Femur (tissue), 1 donor: ENCODE measurements around the gene HOXA3.

Experiments used
- DNase-seq: peaks from one replicate; pipeline ENCODE4 v3.0.0-alpha.2; 2017

The HOXA3 gene

DNA sequence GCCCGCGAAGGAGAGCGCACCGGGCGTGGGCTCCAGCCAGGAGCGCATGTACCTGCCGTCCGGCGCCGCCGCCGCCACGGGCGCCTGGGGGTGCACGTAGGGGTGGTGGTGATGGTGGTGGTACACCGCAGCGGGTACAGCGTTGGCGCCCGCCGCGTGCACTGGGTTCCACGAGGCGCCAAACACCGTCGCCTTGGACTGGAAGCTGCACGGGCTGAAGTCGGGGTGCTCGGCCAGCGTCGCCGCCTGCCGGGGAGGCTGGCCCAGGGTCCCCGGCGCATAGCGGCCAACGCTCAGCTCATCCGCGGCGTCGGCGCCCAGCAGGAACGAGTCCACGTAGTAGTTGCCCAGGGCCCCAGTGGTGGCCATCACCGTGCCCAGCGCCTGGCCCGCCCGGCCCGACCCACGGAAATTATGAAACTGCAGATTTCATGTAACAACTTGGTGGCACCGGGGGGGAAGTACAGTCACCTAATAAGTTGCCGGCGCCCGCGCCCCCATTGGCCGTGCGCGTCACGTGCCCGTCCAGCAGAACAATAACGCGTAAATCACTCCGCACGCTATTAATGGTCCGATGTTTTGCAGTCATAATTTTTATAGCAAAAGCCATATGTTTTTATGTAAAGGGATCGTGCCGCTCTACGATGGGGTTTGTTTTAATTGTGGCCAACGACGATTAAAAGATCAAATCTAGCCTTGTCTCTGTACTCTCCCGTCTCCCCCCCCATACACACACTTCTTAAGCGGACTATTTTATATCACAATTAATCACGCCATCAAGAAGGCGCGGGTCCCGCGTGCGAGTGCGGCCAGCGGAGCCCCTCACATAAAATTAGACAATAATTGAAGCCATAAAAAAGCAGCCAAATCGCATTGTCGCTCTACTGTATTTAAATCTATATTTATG, 13.0 kb upstream of the HOXA3 start, which contains the start of gene HOXA9:
HOXA9 (minus strand) TSS at position 449 of the 907 bp plus-strand sequence; CDS start at position 369, 80 bp downstream.
- peak; percentile 93 for DNase-seq

DNA sequence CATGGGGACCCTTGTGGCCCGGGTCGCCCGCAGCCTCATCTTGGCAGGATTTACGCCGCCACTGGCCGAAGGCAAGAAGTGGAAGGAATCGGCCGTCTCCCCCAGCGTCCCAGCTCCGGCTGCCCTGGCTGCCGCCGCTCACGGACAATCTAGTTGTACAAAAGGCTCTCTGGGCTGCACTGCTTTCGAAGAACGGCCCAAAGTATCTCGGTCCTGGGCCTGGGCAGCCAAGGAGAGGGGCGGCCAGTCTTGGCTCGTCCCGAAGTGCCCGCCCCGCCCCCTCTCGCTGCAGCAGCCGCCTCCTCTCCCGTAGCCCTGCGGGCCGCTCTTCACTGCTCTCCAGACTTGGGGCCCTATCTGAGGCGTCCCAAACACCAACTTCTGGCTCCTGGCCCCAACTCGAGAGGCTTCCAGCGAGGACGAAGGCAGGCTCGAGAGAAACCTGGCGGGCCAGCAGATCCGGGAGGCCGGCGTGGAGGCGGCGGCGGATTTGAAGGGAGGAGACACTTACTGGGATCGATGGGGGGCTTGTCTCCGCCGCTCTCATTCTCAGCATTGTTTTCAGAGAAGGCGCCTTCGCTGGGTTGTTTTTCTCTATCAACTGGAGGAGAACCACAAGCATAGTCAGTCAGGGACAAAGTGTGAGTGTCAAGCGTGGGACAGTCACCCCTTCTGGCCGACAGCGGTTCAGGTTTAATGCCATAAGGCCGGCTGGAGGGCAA, 12.1 kb upstream of the HOXA3 start:
- DNase-seq, result peak; percentile 73

DNA sequence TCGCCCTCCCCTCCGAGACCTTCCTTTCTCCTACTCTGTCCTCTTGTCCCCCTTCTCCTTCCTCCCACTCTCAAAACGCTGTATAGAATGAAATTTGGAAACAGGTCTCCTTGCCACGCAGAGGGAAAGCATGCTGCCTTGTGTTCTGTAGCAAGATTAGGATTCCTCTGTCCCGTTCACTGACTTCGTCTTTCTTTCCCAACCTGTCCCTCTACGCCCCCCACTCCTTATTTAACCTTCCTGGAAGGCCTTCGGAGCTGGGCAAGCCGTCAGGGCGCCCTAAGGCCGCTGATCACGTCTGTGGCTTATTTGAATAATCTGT, 11.6 kb upstream of the HOXA3 start:
- DNase-seq, result no peak

DNA sequence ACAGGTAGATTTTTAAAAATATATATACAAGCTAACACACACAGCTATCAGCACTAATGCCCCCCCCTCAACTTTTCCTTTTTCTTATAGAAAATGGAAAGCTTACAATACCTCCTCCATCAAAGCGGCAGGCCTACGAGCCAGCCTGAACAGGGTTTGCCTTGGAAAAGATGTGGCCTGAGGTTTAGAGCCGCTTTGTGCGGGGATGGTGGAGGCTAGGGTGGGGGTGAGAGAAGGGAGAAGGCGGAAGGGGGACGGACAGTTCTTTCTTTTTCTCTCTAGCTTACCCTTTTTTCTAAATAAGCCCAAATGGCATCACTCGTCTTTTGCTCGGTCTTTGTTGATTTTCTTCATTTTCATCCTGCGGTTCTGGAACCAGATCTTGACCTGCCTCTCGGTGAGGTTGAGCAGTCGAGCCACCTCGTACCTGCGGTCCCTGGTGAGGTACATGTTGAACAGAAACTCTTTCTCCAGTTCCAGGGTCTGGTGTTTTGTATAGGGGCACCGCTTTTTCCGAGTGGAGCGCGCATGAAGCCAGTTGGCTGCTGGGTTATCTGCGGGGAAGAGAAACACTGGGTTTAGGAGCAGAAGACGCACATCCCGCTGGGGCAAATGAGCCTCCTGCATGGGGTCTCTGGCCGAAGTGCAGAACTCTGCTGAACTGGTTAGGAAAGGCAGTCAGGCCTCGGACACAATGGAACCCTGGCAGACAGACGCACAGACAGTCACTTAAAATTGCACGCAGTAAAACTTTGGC, 11.1 kb upstream of the HOXA3 start:
- no peak for DNase-seq

DNA sequence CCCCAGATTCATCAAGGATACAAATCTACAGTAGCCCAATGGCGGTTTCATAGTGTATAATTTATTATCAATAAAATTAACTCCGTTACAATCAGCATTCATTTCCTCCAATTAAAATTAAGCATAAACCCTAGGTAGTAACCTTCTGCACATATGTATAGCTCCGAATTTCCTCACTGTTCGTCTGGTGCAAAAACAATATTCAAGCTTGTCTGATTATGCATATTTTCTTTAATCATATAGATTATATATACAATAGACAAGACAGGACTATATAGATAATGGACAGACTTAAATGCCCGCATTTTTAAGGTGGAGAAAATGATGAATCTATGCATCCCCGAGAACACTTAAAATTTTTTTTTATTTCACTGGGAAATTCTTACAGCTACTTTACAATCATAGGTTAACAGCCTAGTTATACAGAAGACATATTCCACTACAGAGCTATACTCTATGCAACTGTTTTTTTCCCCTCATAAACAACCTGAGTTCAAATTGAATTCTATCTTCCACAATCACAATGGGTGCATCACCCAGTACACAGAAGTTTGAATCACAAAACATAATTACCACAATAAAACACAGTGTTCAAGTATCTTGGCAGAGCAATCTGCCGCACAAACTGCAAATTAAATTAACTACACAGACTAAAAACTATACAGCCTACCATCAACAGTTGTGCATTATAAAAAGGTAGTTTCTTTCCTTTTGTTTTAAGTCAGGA, 10.3 kb upstream of the HOXA3 start:
- DNase-seq, result no peak

DNA sequence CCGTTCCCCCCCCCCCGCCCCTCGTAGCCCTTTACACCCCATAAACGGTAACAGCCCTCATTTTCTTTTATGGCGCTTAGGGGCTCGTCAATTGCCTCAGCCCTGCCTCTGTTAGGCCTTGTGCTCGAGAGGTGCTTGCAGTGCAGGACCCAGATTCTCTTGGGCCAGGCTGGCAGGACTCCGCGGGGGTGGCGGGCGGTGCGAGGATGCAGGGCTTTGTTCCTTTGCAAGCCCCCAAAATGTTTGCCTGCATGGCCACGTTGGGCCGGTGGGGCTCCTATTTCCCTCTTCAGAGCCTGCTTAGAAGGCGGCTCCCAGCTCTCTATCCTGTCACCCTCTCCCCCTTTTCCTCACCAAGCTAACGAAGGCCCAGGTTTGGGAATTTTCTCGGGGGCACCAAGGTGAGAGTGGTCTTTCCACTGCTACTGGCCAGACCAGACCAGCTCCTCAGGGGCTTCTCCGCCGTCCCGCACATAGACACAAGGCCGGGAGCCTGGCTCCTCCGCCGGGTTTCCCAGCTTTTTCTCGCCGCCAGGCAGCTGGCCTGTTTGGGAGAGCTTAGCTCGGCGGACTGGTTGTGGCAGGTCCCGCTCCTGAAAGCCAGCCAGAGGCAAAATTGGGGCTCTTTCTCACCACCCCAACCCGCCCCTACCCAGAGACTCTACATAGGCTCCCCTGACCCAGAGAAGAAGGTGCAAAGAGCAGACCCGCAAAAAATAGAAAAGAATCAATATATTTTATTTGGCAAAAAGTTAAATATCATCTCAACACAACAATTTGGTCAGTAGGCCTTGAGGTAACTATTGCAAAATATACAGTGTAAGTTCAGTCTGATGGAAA, 9.6 kb upstream of the HOXA3 start:
- DNase-seq, result peak; percentile 55

DNA sequence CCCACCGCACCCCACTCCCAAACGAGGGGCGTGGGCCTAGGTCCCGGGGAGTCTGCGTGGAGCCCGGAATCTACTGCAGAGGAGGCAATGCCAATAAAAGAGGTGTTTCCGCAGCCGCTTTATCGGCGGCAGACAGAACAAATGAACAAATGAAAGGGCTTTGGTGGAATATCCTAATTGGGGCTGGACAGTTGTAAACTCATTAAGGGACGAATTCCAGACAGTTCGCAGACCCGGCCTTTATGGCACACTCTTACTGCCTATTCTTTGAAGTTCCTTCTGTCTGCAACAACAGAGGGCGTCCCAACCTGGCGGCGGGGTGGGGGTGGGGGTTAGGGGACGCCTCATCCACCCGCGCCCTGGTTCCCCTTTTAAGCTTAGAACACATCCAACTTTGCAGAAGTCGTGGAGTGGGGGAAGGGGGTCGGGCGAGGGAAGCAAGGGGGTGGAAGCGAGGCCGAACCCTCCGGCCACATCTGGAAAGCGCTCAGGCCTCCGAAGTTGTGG, 8.9 kb upstream of the HOXA3 start:
- peak; percentile 71 for DNase-seq

DNA sequence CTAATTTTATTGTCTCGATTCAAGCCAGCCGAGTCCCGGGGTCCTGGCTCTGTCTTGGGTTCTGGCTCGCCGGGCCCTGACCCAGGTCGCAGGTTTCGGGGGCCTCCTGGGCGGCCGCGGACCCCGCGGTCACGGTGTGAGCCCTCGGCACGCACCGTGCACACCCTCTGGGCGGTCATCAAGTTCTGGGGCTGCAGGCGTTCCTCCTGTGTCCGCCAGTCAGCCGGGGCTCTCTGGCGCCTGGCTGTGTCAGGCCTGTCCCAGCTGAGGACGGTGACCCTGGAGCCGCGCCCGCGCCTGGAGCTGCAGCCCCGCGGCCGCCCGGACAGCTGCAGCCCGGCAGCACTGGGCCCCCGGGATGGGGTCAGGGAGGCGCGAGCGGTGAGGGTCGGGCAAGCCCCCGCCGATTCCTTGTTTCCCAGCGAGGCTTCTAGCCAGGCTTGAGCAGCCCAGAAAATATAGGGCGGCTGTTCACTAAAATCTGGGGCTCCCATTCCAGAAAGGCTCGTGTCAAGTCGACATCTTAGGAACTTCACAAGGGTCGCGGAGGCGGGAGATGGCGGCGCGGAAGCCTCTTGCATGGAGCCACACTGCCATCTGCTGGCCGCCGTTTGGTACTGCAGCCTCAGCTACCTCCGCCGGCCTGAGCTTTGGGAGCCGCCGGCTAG, 8.3 kb upstream of the HOXA3 start:
- DNase-seq, result peak; percentile 95

DNA sequence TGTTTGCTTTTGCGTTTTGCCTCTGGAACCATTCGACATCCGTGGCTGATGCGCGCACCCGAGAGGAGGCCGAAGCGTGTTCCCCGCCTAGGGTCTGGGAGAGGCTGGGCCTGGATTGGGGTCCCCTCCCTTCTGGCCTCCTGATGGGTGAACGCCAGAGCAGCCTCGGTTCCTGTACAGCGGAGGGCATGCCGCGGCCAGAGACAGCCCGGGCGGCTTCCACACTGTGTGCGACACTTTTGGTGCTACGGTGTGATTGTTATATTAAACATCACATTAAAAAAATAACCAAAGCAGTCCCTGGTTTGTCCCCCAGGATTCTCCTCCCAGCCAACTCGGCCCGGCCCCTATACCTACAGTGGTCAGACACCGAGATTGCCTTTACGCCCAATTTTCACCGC, 7.8 kb upstream of the HOXA3 start:
- peak; percentile 60 for DNase-seq

DNA sequence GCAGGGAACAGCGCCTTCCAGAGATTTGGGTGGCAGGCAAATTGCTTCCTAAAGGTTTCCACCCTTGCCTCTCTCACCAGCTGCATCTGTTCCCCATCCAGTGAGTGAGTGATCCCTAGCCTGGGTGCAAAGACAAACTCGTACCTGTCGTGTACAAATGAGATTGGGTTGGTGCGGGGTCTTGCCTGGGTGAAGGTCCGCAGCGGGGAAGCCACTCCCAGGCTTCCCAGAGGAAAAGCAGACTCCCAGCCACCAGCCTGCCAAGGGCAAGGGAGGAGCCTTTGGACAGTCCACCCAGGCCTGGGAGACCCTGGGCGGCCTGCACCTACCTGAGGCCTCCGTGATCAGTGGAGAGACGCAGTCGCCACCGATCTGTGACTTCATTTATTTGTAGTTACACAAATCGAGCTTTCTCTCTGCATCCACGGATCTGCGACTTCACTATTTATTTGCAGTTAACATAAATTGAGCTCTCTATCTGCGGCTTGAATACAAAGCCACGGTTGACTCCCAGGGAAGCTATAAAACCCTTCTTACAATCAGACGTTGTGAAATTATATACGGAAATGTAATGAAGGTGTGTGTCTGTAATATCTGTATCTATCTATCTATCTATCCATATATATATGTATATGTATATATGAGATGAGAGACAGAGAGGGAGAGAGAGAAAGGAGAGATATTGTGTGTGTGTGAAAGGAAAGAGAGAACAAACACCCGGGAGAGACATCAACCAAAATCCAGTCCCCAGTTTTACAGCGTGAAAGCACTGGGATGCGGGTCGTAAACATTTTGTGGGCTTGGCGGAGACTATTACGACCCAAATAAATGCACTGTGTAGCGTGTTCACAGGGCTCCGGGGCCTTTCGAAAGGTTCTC, 7.1 kb upstream of the HOXA3 start:
- DNase-seq, result peak; percentile 17

DNA sequence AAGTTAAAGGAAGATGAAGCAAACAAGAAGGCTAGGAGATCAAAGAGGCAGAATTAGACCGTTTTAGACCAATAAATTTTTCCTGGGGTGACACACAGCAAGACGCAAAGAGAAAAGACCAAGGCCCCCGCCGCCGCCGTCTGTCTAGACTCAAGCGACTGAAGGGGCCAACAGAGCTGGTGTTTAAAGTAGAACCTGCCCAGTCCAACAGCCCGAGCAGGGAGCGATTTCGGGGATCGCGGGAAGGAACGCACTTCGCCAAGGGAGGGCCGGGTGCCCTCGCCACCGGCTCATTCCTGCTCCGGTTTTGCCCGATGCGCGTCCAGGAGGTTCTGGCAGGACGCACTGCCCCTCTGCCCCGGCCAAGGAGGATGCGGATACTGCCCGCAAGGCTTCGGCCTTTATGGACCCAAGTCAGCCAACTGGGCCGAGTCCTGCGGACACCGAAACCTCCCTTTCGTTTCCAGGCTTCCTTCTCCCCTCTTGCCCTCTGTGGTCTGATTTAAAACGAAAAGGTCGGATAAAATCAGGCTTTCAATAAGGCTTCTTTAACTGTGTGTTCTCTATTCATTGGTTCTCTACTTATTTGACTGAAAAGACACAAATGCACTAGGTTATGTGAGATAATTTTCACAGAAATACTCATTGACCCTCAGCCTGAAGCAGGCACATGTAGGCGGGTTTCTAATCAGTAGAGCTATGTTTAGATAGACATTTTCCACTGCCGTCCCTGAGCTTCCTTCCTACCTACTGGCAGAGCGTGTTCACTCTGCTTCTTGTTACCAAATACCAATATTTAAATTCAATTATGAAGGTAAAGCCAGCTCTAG, 6.3 kb upstream of the HOXA3 start:
- DNase-seq, result peak; percentile 23

DNA sequence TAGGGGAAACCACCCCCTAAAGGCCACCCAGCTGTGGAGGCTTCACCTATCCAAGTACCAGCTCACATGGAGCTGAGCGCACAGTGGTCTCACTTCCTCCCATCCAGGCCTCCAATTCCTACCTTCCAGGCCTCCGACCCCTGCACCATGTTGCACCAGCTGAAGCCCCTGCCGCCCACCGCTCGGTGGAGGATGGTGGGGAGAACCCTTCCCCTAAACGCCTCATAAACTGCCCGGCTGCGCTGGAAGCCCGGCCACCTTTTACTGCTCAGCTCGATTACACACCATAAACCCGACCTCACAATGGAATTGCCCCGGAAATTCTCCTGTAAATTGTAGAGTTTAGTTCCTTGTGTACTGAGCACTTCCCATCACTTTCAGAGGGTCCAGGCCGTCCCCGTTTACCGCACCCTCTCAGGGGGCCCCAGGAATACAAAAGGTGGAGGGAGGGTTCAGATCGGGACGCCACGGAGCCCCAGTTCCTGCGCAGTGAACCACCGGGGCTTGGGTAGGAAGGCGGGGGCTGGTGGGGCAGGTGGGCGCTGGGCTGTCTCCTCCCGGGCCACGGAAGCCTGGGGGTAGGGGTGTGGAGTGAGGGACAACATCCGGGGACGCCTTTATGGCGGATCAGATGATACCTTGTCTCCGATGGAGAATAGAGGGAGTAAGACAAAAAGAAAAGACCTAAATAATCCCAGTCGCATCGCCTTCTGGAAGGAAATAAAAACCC, 5.5 kb upstream of the HOXA3 start:
- peak; percentile 22 for DNase-seq

DNA sequence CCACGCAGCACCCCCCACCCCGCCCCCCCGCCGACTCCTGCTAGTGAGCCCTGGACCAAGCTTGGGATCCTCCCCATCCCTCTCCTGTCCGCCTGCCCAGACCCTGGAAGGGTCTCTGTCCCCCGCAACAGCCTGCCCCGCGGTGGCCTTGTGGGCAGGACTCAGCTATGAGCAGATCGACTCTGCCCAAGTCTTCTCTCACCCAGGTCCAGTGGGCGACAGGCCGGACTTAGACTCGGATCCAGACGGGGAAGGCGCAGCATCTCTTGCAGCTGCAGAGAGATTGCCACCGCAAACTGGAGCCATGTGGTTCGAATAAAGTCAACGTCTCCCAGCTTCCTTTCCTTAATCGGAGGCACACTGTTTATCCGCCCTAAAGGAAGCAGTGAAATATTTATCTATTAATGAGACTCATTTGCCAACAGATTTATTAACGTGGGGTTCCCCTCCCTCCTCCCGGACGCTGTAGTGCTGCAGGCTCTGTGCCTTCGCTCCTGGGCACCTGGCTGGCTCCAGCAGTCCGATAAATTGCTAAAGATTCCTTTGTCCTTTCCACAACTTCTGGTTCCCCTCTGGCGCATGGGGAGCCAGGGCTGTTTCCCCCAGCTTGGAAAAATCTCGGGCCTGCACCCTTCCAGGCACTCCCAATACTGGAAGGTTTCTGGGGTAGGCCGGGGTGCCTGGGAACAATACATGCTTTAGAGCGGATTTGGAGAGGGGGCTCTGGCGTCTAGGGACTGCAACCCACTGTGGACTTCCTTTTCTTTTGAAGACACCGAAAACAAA, 4.7 kb upstream of the HOXA3 start:
- no peak for DNase-seq

DNA sequence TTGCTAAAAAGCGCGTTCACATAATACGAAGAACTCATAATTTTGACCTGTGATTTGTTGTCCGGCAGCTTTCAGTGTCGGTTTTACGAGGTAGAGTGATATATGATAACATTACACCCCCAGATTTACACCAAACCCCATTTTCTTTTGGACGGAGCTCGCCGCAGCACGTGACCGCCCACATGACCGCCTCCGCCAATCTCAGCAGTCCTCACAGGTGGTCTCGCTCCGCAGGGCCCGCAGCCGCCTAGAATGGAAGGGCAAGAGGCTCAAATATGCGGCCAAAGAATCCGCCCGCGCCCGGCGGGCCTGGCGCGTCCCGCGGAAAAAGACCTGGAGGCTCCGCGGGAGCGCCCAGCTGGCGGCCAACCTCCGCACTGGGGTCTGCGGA, 4.1 kb upstream of the HOXA3 start, which contains the start of gene HOXA7:
HOXA7 (minus strand) TSS at position 168 of the 391 bp plus-strand sequence; CDS start at position 38, 130 bp downstream.
- peak; percentile 94 for DNase-seq

DNA sequence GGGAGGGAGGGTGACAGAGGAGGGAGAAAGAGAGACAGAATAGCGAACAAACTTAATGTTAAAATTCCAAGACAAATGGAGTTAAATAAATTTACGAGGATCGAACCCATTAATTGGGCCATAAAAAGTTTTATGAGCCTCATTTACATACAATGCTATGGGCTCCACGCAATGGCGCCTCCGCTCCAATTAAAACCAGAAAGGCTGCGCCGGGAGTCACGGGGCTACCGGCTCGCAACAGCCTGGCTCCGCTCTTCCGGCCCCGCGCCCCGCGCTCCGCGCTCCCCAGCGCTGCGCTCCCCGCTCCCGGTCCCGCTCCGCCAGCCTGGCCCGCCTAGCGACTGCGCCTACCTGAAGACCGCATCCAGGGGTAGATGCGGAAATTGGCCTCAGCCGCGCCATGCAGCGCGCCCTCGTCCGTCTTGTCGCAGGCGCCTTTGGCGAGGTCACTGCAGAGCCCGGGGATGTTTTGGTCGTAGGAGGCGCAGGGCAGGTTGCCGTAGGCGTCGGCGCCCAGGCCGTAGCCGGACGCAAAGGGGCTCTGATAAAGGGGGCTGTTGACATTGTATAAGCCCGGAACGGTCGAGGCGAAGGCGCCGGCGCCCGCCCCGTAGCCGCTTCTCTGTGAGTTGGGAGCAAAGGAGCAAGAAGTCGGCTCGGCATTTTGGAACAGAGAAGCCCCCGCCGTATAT, 3.6 kb upstream of the HOXA3 start:
- peak; percentile 63 for DNase-seq
